Gastrocnemius medialis (tissue), 4 donors: ENCODE data around the gene KLF16.

ENCODE experiments used
- POLR2A ChIP-seq, 2 donors: fragments of 450-650 bp; IDR thresholded peaks; one replicate each; pipeline ENCODE4 v1.6.1; 2017; ENCODE audit warnings: antibody characterized with exemption in 2 of 2, mild to moderate bottlenecking in 2 of 2, moderate library complexity in 2 of 2
- TF ChIP-seq, protein P1 (sequence below), 5 experiments: fragments of 450-650 bp in 3 of 5; fragments of 200-600 bp in 2 of 5; sonication (generic) in 2 of 5; IDR thresholded peaks in 4 of 5; conservative IDR thresholded peaks in 1 of 5; 1 replicate in 4 of 5; 2 replicates in 1 of 5; pipeline ENCODE4 v1.5.1; 2016 to 2019; ENCODE audit warnings: antibody characterized with exemption in 5 of 5, mild to moderate bottlenecking in 3 of 5, moderate library complexity in 3 of 5

DNA sequence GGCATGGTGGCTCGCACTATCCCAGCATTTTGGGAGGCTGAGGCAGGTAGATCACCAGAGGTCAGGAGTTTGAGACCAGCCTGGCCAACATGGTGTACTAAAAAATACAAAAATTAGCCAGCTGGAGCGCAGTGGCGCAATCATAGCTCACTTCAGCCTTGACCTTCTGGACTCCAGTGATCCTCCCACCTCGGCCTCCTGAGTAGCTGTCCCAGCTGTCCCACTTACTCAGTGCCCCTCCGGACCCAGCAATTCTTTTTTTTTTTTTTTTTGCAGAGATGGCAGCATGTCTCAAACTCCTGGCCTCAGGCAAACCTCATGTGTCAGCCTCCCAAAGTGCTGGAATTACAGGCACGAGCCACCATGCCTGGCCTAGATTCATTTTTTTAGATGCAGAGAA is 39.5 kb upstream of the KLF16 start:
- TF ChIP-seq POLR2A (IDR thresholded peaks at IDR 0.05) = no peak
- TF ChIP-seq, protein P1, sequence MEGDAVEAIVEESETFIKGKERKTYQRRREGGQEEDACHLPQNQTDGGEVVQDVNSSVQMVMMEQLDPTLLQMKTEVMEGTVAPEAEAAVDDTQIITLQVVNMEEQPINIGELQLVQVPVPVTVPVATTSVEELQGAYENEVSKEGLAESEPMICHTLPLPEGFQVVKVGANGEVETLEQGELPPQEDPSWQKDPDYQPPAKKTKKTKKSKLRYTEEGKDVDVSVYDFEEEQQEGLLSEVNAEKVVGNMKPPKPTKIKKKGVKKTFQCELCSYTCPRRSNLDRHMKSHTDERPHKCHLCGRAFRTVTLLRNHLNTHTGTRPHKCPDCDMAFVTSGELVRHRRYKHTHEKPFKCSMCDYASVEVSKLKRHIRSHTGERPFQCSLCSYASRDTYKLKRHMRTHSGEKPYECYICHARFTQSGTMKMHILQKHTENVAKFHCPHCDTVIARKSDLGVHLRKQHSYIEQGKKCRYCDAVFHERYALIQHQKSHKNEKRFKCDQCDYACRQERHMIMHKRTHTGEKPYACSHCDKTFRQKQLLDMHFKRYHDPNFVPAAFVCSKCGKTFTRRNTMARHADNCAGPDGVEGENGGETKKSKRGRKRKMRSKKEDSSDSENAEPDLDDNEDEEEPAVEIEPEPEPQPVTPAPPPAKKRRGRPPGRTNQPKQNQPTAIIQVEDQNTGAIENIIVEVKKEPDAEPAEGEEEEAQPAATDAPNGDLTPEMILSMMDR (IDR thresholded peaks at IDR 0.05 in 4 of 5, conservative IDR thresholded peaks at IDR 0.05 in 1 of 5) = no peak
